Mucosa of rectum (tissue), 2 donors: ENCODE results near the gene ABCB6.

Experiments
- H3K27ac ChIP-seq, 2 donors: one replicate each; pipeline ENCODE4 v1.7.0; 2013; ENCODE audit warnings: inconsistent platforms in 2 of 2, low read depth in 2 of 2, low read length in 2 of 2
- H3K27me3 ChIP-seq, 2 donors: one replicate each; pipeline ENCODE4 v1.7.0; 2013; ENCODE audit warnings: low read length in 2 of 2; ENCODE audit not compliant: control insufficient read depth in 2 of 2, insufficient read depth in 2 of 2
- H3K36me3 ChIP-seq, 2 donors: one replicate each; pipeline ENCODE4 v1.7.0; 2013; ENCODE audit warnings: low read length in 2 of 2; ENCODE audit not compliant: control insufficient read depth in 2 of 2, insufficient read depth in 2 of 2
- H3K4me1 ChIP-seq, 2 donors: one replicate each; pipeline ENCODE4 v1.7.0; 2013; ENCODE audit warnings: low read length in 2 of 2, mild to moderate bottlenecking in 1 of 2; ENCODE audit not compliant: control insufficient read depth in 2 of 2, insufficient read depth in 2 of 2
- H3K4me3 ChIP-seq, 2 donors: one replicate each; pipeline ENCODE4 v1.7.0; 2013; ENCODE audit warnings: low read length in 2 of 2
- H3K9ac ChIP-seq, 2 donors: one replicate each; pipeline ENCODE4 v1.7.0; 2013; ENCODE audit warnings: low read length in 2 of 2, low read depth in 1 of 2, mild to moderate bottlenecking in 1 of 2
- H3K9me3 ChIP-seq, 2 donors: one replicate each; pipeline ENCODE4 v1.7.0; 2013; ENCODE audit warnings: low read length in 2 of 2; ENCODE audit not compliant: control insufficient read depth in 2 of 2
- donor health status: healthy.
- donor health status: Normal muscosa, but diverticular disease.

ABCB6 gene

GRCh38 chr2:219245899-219246230, 27.1 kb upstream of the ABCB6 start:
- Histone ChIP-seq H3K4me3 (peak overlapping the region; percentile 82 to 88), H3K4me1 (peaks cover 56 to 63% of the 10 kb centered on the region in 2 donors), H3K9ac (peak overlapping the region; percentile 90 to 97), H3K9me3 (no peaks in the 10 kb centered on the region), H3K27me3 (no peaks in the 10 kb centered on the region), H3K36me3 (peaks cover 14 to 27% of the 10 kb centered on the region in 2 donors), H3K27ac (peak overlapping the region; percentile 90 to 94)

GRCh38 chr2:219245148-219245898, 26.6 kb upstream of the ABCB6 start, which contains the start of the genes GLB1L and STK16:
Gene GLB1L, minus strand, starts transcription at chr2:219245444. Its CDS starts 1,871 bp downstream, at chr2:219243573.
Gene STK16, plus strand, starts transcription at chr2:219245479. Its CDS starts 521 bp downstream, at chr2:219246000.
- H3K9ac ChIP-seq = peak within 1 kb of the TSS; percentile 90 to 97
- H3K36me3 ChIP-seq = peaks cover 9 to 22% of the 10 kb centered on the region in 2 donors
- no peaks in the 10 kb centered on the region for H3K27me3 ChIP-seq
- H3K27ac ChIP-seq = peak within 1 kb of the TSS; percentile 90 to 94
- peak within 1 kb of the TSS; percentile 82 to 88 for H3K4me3 ChIP-seq
- H3K9me3 ChIP-seq = no peaks in the 10 kb centered on the region
- H3K4me1 ChIP-seq = peaks cover 50 to 58% of the 10 kb centered on the region in 2 donors

GRCh38 chr2:219244789-219245147, 26.0 kb upstream of the ABCB6 start:
- no peaks in the 10 kb centered on the region for H3K27me3 ChIP-seq
- H3K36me3 ChIP-seq = peaks cover 7 to 17% of the 10 kb centered on the region in 2 donors
- H3K4me3 ChIP-seq = peak overlapping the region; percentile 82 to 88
- peak overlapping the region; percentile 90 to 94 for H3K27ac ChIP-seq
- no peaks in the 10 kb centered on the region for H3K9me3 ChIP-seq
- H3K4me1 ChIP-seq = peaks cover 45 to 52% of the 10 kb centered on the region in 2 donors
- H3K9ac ChIP-seq = peak overlapping the region; percentile 90 to 97

- Histone ChIP-seq H3K27ac (peak overlapping the region; percentile 7 to 24), H3K9me3 (no peaks in the 10 kb centered on the region), H3K9ac (peak overlapping the region in 1 of 2 donors; percentile 34), H3K36me3 (peaks cover 7 to 21% of the 10 kb centered on the region in 2 donors), H3K27me3 (no peaks in the 10 kb centered on the region), H3K4me1 (peaks cover 30 to 38% of the 10 kb centered on the region in 2 donors), H3K4me3 (peak overlapping the region; percentile 34 to 66)
Measured at GRCh38 chr2:219243291-219243761, 24.6 kb upstream of the ABCB6 start.

GRCh38 chr2:219234331-219234730, 15.6 kb upstream of the ABCB6 start:
- Histone ChIP-seq H3K4me3 (no peak overlapping the region), H3K9me3 (no peaks in the 10 kb centered on the region), H3K36me3 (peaks cover 60 to 70% of the 10 kb centered on the region in 2 donors), H3K27me3 (no peaks in the 10 kb centered on the region), H3K4me1 (peaks cover 6 to 12% of the 10 kb centered on the region in 2 donors), H3K9ac (no peak overlapping the region), H3K27ac (no peak overlapping the region)

- H3K36me3 ChIP-seq = peaks cover 39 to 50% of the 10 kb centered on the region in 2 donors
- H3K4me3 ChIP-seq = peak overlapping the region; percentile 87 to 99
- peak overlapping the region; percentile 73 to 92 for H3K9ac ChIP-seq
- no peaks in the 10 kb centered on the region for H3K27me3 ChIP-seq
- H3K9me3 ChIP-seq = no peaks in the 10 kb centered on the region
- H3K4me1 ChIP-seq = peaks cover 18 to 25% of the 10 kb centered on the region in 2 donors
- H3K27ac ChIP-seq = peak overlapping the region; percentile 91 to 92
Measured at GRCh38 chr2:219230059-219230540, 11.3 kb upstream of the ABCB6 start.

GRCh38 chr2:219229305-219230058, 10.7 kb upstream of the ABCB6 start, which contains the start of the genes ANKZF1 and ATG9A:
Gene ANKZF1, plus strand, starts transcription at chr2:219229806. Its CDS starts 452 bp downstream, at chr2:219230258.
Gene ATG9A, minus strand, starts transcription at chr2:219229636. Its CDS starts 1,612 bp downstream, at chr2:219228024.
- H3K9me3 ChIP-seq = no peaks in the 10 kb centered on the region
- peak within 1 kb of the TSS; percentile 92 to 96 for H3K27ac ChIP-seq
- H3K4me3 ChIP-seq = peak within 1 kb of the TSS; percentile 87 to 99
- peaks cover 18 to 25% of the 10 kb centered on the region in 2 donors for H3K4me1 ChIP-seq
- peaks cover 39 to 50% of the 10 kb centered on the region in 2 donors for H3K36me3 ChIP-seq
- H3K9ac ChIP-seq = peak within 1 kb of the TSS; percentile 93 to 95
- H3K27me3 ChIP-seq = no peaks in the 10 kb centered on the region

- H3K4me1 ChIP-seq = peaks cover 18 to 25% of the 10 kb centered on the region in 2 donors
Measured at GRCh38 chr2:219228911-219229304, 10.2 kb upstream of the ABCB6 start.

GRCh38 chr2:219228041-219228910, 9.5 kb upstream of the ABCB6 start:
- Histone ChIP-seq H3K9ac (peak overlapping the region; percentile 93 to 95), H3K36me3 (peaks cover 39 to 50% of the 10 kb centered on the region in 2 donors), H3K9me3 (no peaks in the 10 kb centered on the region), H3K4me1 (peaks cover 18 to 25% of the 10 kb centered on the region in 2 donors), H3K27ac (peak overlapping the region in 1 of 2 donors; percentile 92), H3K4me3 (peak overlapping the region; percentile 87 to 99), H3K27me3 (no peaks in the 10 kb centered on the region)

More at GRCh38 chr2:219228911-219229304, 10.2 kb upstream of the ABCB6 start:
- peak overlapping the region; percentile 93 to 95 for H3K9ac ChIP-seq
- peak overlapping the region; percentile 92 to 96 for H3K27ac ChIP-seq
- H3K27me3 ChIP-seq = no peaks in the 10 kb centered on the region
- peaks cover 39 to 50% of the 10 kb centered on the region in 2 donors for H3K36me3 ChIP-seq
- H3K9me3 ChIP-seq = no peaks in the 10 kb centered on the region
- H3K4me3 ChIP-seq = peak overlapping the region; percentile 87 to 99
